H1 (cell line): ENCODE measurements around the gene VSTM2L. TPM values are rescaled to one million over a fixed set of nuclear protein-coding genes. Genes with fewer than 3 reads are reported as not detected.

Experiments
- CTCF ChIA-PET: fragments of 300-600 bp; sonication (Branson Sonifier 250); formaldehyde crosslinking; loops from one replicate; lab custom pipeline; 2021; ENCODE audit not compliant: partially characterized antibody; lab: Charles Lee
- POLR2A ChIA-PET: fragments of 300-600 bp; sonication (Branson Sonifier 250); formaldehyde crosslinking; loops from one replicate; lab custom pipeline; 2021; ENCODE audit warnings: inconsistent platforms; ENCODE audit not compliant: partially characterized antibody; lab: Charles Lee
- DNase-seq, 2 experiments: peaks; one replicate each; pipeline versions ENCODE4 v3.0.0 to v3.0.0-alpha.2; 2010 to 2022; ENCODE audit warnings: low spot score in 2 of 2, low read depth in 1 of 2, mixed read lengths in 1 of 2
- FAIRE-seq: peaks from 2 replicates; lab custom pipeline; 2011; peaks lifted over from hg19 to GRCh38; lab: Jason Lieb, UNC
- H2AFZ ChIP-seq: 2 replicates; pipeline ENCODE4 v1.8.1; 2012; ENCODE audit warnings: low read length, inconsistent platforms
- H2AK5ac ChIP-seq: 2 replicates; pipeline ENCODE4 v1.6.1; 2013; ENCODE audit warnings: low read depth, low read length
- H2BK120ac ChIP-seq: replicated peaks from 2 replicates; pipeline ENCODE3; 2013; ENCODE audit warnings: low read depth, low read length, inconsistent platforms
- H2BK12ac ChIP-seq: 2 replicates; pipeline ENCODE4 v1.6.1; 2013; ENCODE audit warnings: low read depth, low read length
- H2BK15ac ChIP-seq: 2 replicates; pipeline ENCODE4 v1.6.1; 2013; ENCODE audit warnings: low read length
- H2BK20ac ChIP-seq: 2 replicates; pipeline ENCODE4 v1.6.1; 2013; ENCODE audit warnings: low read length
- H2BK5ac ChIP-seq: 2 replicates; pipeline ENCODE4 v1.6.1; 2013; ENCODE audit warnings: low read depth, low read length
- H3K14ac ChIP-seq: 2 replicates; pipeline ENCODE4 v1.6.1; 2013; ENCODE audit warnings: inconsistent platforms; ENCODE audit not compliant: insufficient read length
- H3K18ac ChIP-seq: 2 replicates; pipeline ENCODE4 v1.6.1; 2013; ENCODE audit warnings: low read length; ENCODE audit errors: extremely low read depth
- H3K23ac ChIP-seq: 2 replicates; pipeline ENCODE4 v1.6.1; 2013; ENCODE audit warnings: inconsistent platforms; ENCODE audit not compliant: insufficient read length
- H3K23me2 ChIP-seq: 2 replicates; pipeline ENCODE4 v1.6.1; 2013; ENCODE audit warnings: low read depth, low read length
- H3K27ac ChIP-seq: 2 replicates; pipeline ENCODE4 v1.6.1; 2011; ENCODE audit warnings: low read depth, low read length, inconsistent platforms
- H3K27me3 ChIP-seq, 4 experiments: replicated peaks in 1 of 4; 1 replicate in 1 of 4; 2 replicates in 3 of 4; pipeline versions ENCODE4 v1.6.1 to v1.8.1; 2011 to 2013; ENCODE audit warnings: low read length in 3 of 4, mild to moderate bottlenecking in 3 of 4, inconsistent platforms in 2 of 4, mixed read lengths in 2 of 4, moderate library complexity in 1 of 4; ENCODE audit not compliant: control insufficient read depth in 3 of 4, insufficient read depth in 3 of 4; ENCODE audit errors: extremely low read depth in 1 of 4
- H3K36me3 ChIP-seq, 4 experiments: 2 replicates each; pipeline versions ENCODE4 v1.6.1 to v1.8.1; 2011 to 2013; ENCODE audit warnings: mild to moderate bottlenecking in 4 of 4, low read length in 3 of 4, moderate library complexity in 2 of 4, control low read depth in 1 of 4, inconsistent platforms in 1 of 4; ENCODE audit not compliant: insufficient read depth in 4 of 4, control insufficient read depth in 2 of 4
- H3K4ac ChIP-seq: replicated peaks from 2 replicates; pipeline ENCODE3; 2013; ENCODE audit warnings: low read length, low read depth, mixed read lengths, inconsistent platforms; ENCODE audit not compliant: insufficient read length
- H3K4me1 ChIP-seq, 4 experiments: replicated peaks in 1 of 4; 1 replicate in 1 of 4; 2 replicates in 3 of 4; pipeline versions ENCODE4 v1.6.1 to v1.8.1; 2011 to 2013; ENCODE audit warnings: low read length in 3 of 4, inconsistent platforms in 2 of 4, mixed read lengths in 1 of 4; ENCODE audit not compliant: insufficient read depth in 4 of 4, control insufficient read depth in 3 of 4
- H3K4me2 ChIP-seq, 2 experiments: 2 replicates each; pipeline versions ENCODE4 v1.6.1 to v1.8.1; 2011 to 2013; ENCODE audit warnings: low read depth in 2 of 2, low read length in 2 of 2, control low read depth in 1 of 2, inconsistent platforms in 1 of 2, mild to moderate bottlenecking in 1 of 2; ENCODE audit not compliant: insufficient read depth in 1 of 2
- H3K4me3 ChIP-seq, 4 experiments: fragments of 200-600, 300-600 bp in 1 of 4; sonication (generic), shearing (Covaris generic), sonication (Bioruptor Twin) in 1 of 4; 2 replicates each; pipeline versions ENCODE4 v1.5.1 to v1.8.1; 2011 to 2016; ENCODE audit warnings: low read length in 4 of 4, low read depth in 3 of 4, control low read depth in 2 of 4, inconsistent platforms in 2 of 4, mild to moderate bottlenecking in 2 of 4, mixed read lengths in 1 of 4, moderate library complexity in 1 of 4; ENCODE audit not compliant: insufficient read depth in 2 of 4; ENCODE audit errors: extremely low read depth in 1 of 4
- H3K56ac ChIP-seq: replicated peaks from 2 replicates; pipeline ENCODE3; 2013; ENCODE audit warnings: low read depth, mild to moderate bottlenecking, mixed read lengths, low read length, inconsistent platforms; ENCODE audit not compliant: insufficient read length
- H3K79me1 ChIP-seq: 2 replicates; pipeline ENCODE4 v1.6.1; 2013; ENCODE audit warnings: low read depth, low read length, control low read depth
- H3K79me2 ChIP-seq, 2 experiments: 2 replicates each; pipeline versions ENCODE4 v1.6.1 to v1.8.1; 2012 to 2013; ENCODE audit warnings: low read length in 2 of 2, mild to moderate bottlenecking in 2 of 2, inconsistent platforms in 1 of 2; ENCODE audit not compliant: insufficient read depth in 2 of 2, control insufficient read depth in 1 of 2
- H3K9ac ChIP-seq, 4 experiments: replicated peaks in 1 of 4; 1 replicate in 1 of 4; 2 replicates in 3 of 4; pipeline versions ENCODE4 v1.6.1 to v1.8.1; 2011 to 2013; ENCODE audit warnings: low read depth in 3 of 4, low read length in 3 of 4, control low read depth in 2 of 4, mild to moderate bottlenecking in 2 of 4, moderate library complexity in 2 of 4, inconsistent platforms in 1 of 4; ENCODE audit errors: extremely low read depth in 1 of 4
- H3K9me3 ChIP-seq, 2 experiments: 2 replicates each; pipeline versions ENCODE4 v1.6.1 to v1.8.1; 2012 to 2013; ENCODE audit warnings: mild to moderate bottlenecking in 2 of 2, moderate library complexity in 2 of 2, control low read depth in 1 of 2, inconsistent platforms in 1 of 2, low read depth in 1 of 2, low read length in 1 of 2, mixed read lengths in 1 of 2; ENCODE audit not compliant: insufficient read depth in 2 of 2
- H4K20me1 ChIP-seq, 2 experiments: replicated peaks in 1 of 2; 2 replicates each; pipeline versions ENCODE3 to v1.8.1; 2011 to 2013; ENCODE audit warnings: inconsistent platforms in 2 of 2, low read length in 2 of 2, mild to moderate bottlenecking in 1 of 2; ENCODE audit not compliant: insufficient read depth in 2 of 2, control insufficient read depth in 1 of 2
- H4K5ac ChIP-seq: 2 replicates; pipeline ENCODE4 v1.6.1; 2013; ENCODE audit warnings: low read length, low read depth, mixed read lengths, inconsistent platforms; ENCODE audit not compliant: insufficient read length
- H4K8ac ChIP-seq: 2 replicates; pipeline ENCODE4 v1.8.0; 2013; ENCODE audit warnings: mild to moderate bottlenecking, moderate library complexity, low read length, inconsistent platforms; ENCODE audit not compliant: insufficient read depth; ENCODE audit errors: extremely low read depth
- H4K91ac ChIP-seq: replicated peaks from 2 replicates; pipeline ENCODE3; 2013; ENCODE audit warnings: low read length, mixed read lengths, inconsistent platforms; ENCODE audit not compliant: insufficient read length
- ATF2 ChIP-seq: IDR thresholded peaks from 2 replicates; pipeline ENCODE4 v1.6.1; 2012; ENCODE audit warnings: low read length, inconsistent platforms
- EGR1 ChIP-seq: IDR thresholded peaks from 2 replicates; pipeline ENCODE4 v1.6.1; 2011; ENCODE audit warnings: low read depth, low read length, borderline replicate concordance
- HDAC2 ChIP-seq, 2 experiments: fragments of 300-600 bp in 1 of 2; sonication (generic) in 1 of 2; IDR thresholded peaks; 2 replicates each; pipeline ENCODE4 v1.6.1; 2011 to 2012; ENCODE audit warnings: low read depth in 2 of 2, low read length in 2 of 2, mild to moderate bottlenecking in 2 of 2, moderate library complexity in 2 of 2, borderline replicate concordance in 1 of 2, inconsistent platforms in 1 of 2
- KDM1A ChIP-seq: fragments of 200-600, 300-600 bp; sonication (generic); IDR thresholded peaks from 2 replicates; pipeline ENCODE4 v1.7.1; 2016; ENCODE audit warnings: mild to moderate bottlenecking, low read length, borderline replicate concordance
- RAD21 ChIP-seq, 2 experiments: IDR thresholded peaks in 1 of 2; conservative IDR thresholded peaks in 1 of 2; 2 replicates each; pipeline ENCODE4 v1.6.1; 2011; ENCODE audit warnings: low read depth in 2 of 2, low read length in 2 of 2, improper control_type of control experiment in 1 of 2, inconsistent platforms in 1 of 2, mild to moderate bottlenecking in 1 of 2, moderate library complexity in 1 of 2
- WGBS, 2 experiments: shearing (Covaris generic) in 1 of 2; methylation state at CpG; one replicate each; pipeline versions ENCODE4 v1.1.6 to v1.1.7; 2013 to 2015; ENCODE audit warnings: low lambda C conversion rate in 2 of 2, mixed read lengths in 2 of 2, inconsistent platforms in 1 of 2, low coverage in 1 of 2, missing lambda C conversion rate in 1 of 2; ENCODE audit not compliant: insufficient replicate concordance in 2 of 2, insufficient coverage in 1 of 2, insufficient read length in 1 of 2; ENCODE audit errors: extremely low coverage in 1 of 2, missing lambda C conversion rate in 1 of 2; 5-methylcytosine and 5-hydroxymethylcytosine counted together
- polyA plus RNA-seq, 7 experiments: library from polyadenylated mRNA; depleted of rRNA in 3 of 7; stranded (reverse) in 5 of 7; unstranded in 2 of 7; fragments of >200 nt in 5 of 7; fragments of 200-250 nt in 2 of 7; gene quantifications; 1 replicate in 5 of 7; 2 replicates in 1 of 7; 4 replicates in 1 of 7; pipeline versions ENCODE4 v1.2.1 to v1.2.3, GENCODE V29; 2011 to 2013; ENCODE audit warnings: missing spikeins in 2 of 7, mixed read lengths in 2 of 7
- total RNA-seq: library from RNA; stranded (reverse); fragmentation: NEBNext Ultra II Directional; extraction: Animal tissue kit (Norgen Biotek cat#: 25700); gene quantifications from 2 replicates; pipeline ENCODE4 v1.2.1, GENCODE V29; 2021

Gene VSTM2L
- total and polyA plus RNA-seq, 2 of the 8 experiments (the other 6 are each of a cell fraction or from before 2014, with no cell fraction given): 1.3 to 3.2 TPM

GRCh38 chr20:37941332-37941731 is 38.4 kb downstream of the VSTM2L start:
- Histone ChIP-seq H3K56ac (no peak overlapping the region), H2BK5ac (no peak overlapping the region), H4K8ac (no peak overlapping the region), H2BK12ac (no peak overlapping the region), H2BK15ac (no peak overlapping the region), H2AK5ac (no peak overlapping the region), H4K91ac (no peak overlapping the region), H3K79me1 (no peaks in the 10 kb centered on the region), H3K79me2 (no peaks in the 10 kb centered on the region), H3K9me3 (no peaks in the 10 kb centered on the region), H3K4ac (peak overlapping the region; percentile 67), H3K27ac (no peak overlapping the region), H3K18ac (no peak overlapping the region), H2BK20ac (no peak overlapping the region), H3K23ac (no peak overlapping the region), H3K4me1 (0 out of 7 replicates have a peak, but pooled peaks cover 0 to 4% (median 0%) of the 10 kb centered on the region in 4 experiments), H3K14ac (no peak overlapping the region), H3K23me2 (no peaks in the 10 kb centered on the region), H4K5ac (no peak overlapping the region), H3K9ac (no peak overlapping the region), H3K27me3 (no peaks in the 10 kb centered on the region), H2AFZ (no peak overlapping the region), H3K4me2 (no peak overlapping the region), H4K20me1 (peaks cover 0 to 1% of the 10 kb centered on the region in 2 experiments), H3K4me3 (no peak overlapping the region), H2BK120ac (no peak overlapping the region), H3K36me3 (no peaks in the 10 kb centered on the region)
- POLR2A ChIA-PET: no interaction called here
- DNase-seq (peak in 1 of 2 experiments; percentile 57), FAIRE-seq (no peak)
- CTCF ChIA-PET: interaction anchor here (0.6 to 4.9 kb wide), 12 partner anchors 11 to 51 kb away, joined by 3 to 42 read pairs (median 4); no protein-coding TSS in a partner anchor
- 66% methylated on average over 8 of the region's 8 CpGs; no CpG with 5 or more reads in 1 of the 2 experiments for WGBS, 2 experiments
- TF ChIP-seq RAD21 (IDR thresholded peaks at IDR 0.05 in 1 of 2, conservative IDR thresholded peaks at IDR 0.05 in 1 of 2; ENCODE audit: low read depth in 2 of 2, low read length in 2 of 2) (peak; percentile 28 to 43; a peak in 3 of 4 replicates), HDAC2 (IDR thresholded peaks at IDR 0.05; ENCODE audit: borderline replicate concordance in 1 of 2, low read depth in 2 of 2, low read length in 2 of 2) (0 out of 4 replicates have a peak, but pooled peaks of 1 of the 2 experiments have one; percentile 40), EGR1 (no peak), KDM1A (no peak), ATF2 (no peak)
